Measurements from ENCODE around the gene HOXB4.

The HOXB4 gene

GRCh38 chr17:48556576-48557401 is 21.4 kb downstream of the HOXB4 start:
- H3K4me3 ChIP-seq (ENCODE audit: low read depth, low read length): peak overlapping the region; percentile 54

GRCh38 chr17:48556229-48556575 is 21.9 kb downstream of the HOXB4 start:
- H3K4me3 ChIP-seq (ENCODE audit: low read depth, low read length): peak overlapping the region; percentile 54
- no peak for TF ChIP-seq CTCF (IDR thresholded peaks at IDR 0.05; ENCODE audit: low read depth, low read length)

More at GRCh38 chr17:48556576-48557401, 21.4 kb downstream of the HOXB4 start:
- TF ChIP-seq CTCF (IDR thresholded peaks at IDR 0.05; ENCODE audit: low read depth, low read length): no peak

GRCh38 chr17:48555258-48556228 is 22.6 kb downstream of the HOXB4 start:
- H3K4me3 ChIP-seq (ENCODE audit: low read depth, low read length): peak overlapping the region; percentile 54
- TF ChIP-seq CTCF (IDR thresholded peaks at IDR 0.05; ENCODE audit: low read depth, low read length): no peak

GRCh38 chr17:48554412-48555257 is 23.5 kb downstream of the HOXB4 start:
- TF ChIP-seq CTCF (IDR thresholded peaks at IDR 0.05; ENCODE audit: low read depth, low read length): no peak
- peak overlapping the region; percentile 54 for H3K4me3 ChIP-seq (ENCODE audit: low read depth, low read length)

GRCh38 chr17:48553826-48554225 is 24.3 kb downstream of the HOXB4 start:
- TF ChIP-seq CTCF (IDR thresholded peaks at IDR 0.05; ENCODE audit: low read depth, low read length): no peak
- peak overlapping the region; percentile 54 for H3K4me3 ChIP-seq (ENCODE audit: low read depth, low read length)

- TF ChIP-seq CTCF (IDR thresholded peaks at IDR 0.05; ENCODE audit: low read depth, low read length): no peak
- peak overlapping the region; percentile 54 for H3K4me3 ChIP-seq (ENCODE audit: low read depth, low read length)
These were observed 25.0 kb downstream of the HOXB4 start for GRCh38 chr17:48553190-48553547.
